AG04449 (cell line): Measurements from ENCODE around the gene DOCK9.

Experiments
- CTCF ChIA-PET: fragments of 350-600 bp; formaldehyde crosslinking; extraction: SDS; loops from one replicate; lab custom pipeline; 2021; ENCODE audit warnings: antibody characterized with exemption; lab: Yijun Ruan, JAX
- POLR2A ChIA-PET: fragments of 400-600, 350-600 bp; formaldehyde crosslinking; extraction: SDS; loops from one replicate; lab custom pipeline; 2020; ENCODE audit warnings: antibody characterized with exemption, inconsistent platforms; lab: Yijun Ruan, JAX
- DNase-seq: peaks from one replicate; pipeline ENCODE4 v3.0.0-alpha.2; 2010; ENCODE audit warnings: low read depth, low spot score
- H3K4me3 ChIP-seq: 2 replicates; pipeline ENCODE4 v1.5.1; 2011; ENCODE audit warnings: low read depth, mild to moderate bottlenecking, control low read depth, low read length
- TF ChIP-seq, protein P1 (sequence below): IDR thresholded peaks from one replicate; pipeline ENCODE4 v1.5.1; 2011; ENCODE audit warnings: mild to moderate bottlenecking, moderate library complexity, low read length, control low read depth, inconsistent platforms; ENCODE audit not compliant: insufficient read depth; ENCODE audit errors: missing control alignments

Gene DOCK9

DNA sequence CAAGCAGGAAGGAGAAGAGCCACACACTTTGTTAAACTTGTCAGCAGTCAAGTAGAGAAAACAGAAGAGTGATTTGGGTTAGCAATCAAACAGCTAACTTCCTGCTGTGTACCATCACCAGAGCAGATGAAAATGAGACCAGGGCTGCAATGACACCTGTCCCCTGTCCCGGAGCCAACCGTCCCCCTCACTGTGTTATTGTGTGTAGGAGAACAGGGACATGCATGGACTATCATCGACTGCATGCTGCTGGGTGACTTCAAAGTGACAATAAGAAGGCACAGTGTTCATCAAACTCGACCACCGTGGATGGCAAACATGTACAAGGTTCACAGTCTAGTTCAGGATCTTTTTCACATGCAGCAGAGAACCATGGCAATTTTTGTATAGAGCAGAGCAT is 131.3 kb downstream of the DOCK9 start:
- POLR2A ChIA-PET: no interaction called here
- H3K4me3 ChIP-seq: no peak overlapping the region
- TF ChIP-seq, protein P1, sequence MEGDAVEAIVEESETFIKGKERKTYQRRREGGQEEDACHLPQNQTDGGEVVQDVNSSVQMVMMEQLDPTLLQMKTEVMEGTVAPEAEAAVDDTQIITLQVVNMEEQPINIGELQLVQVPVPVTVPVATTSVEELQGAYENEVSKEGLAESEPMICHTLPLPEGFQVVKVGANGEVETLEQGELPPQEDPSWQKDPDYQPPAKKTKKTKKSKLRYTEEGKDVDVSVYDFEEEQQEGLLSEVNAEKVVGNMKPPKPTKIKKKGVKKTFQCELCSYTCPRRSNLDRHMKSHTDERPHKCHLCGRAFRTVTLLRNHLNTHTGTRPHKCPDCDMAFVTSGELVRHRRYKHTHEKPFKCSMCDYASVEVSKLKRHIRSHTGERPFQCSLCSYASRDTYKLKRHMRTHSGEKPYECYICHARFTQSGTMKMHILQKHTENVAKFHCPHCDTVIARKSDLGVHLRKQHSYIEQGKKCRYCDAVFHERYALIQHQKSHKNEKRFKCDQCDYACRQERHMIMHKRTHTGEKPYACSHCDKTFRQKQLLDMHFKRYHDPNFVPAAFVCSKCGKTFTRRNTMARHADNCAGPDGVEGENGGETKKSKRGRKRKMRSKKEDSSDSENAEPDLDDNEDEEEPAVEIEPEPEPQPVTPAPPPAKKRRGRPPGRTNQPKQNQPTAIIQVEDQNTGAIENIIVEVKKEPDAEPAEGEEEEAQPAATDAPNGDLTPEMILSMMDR: no peak
- CTCF ChIA-PET: interaction anchor here (1.0 to 2.3 kb wide), 3 partner anchors 10 to 194 kb away, joined by 3 to 5 read pairs (median 4); no protein-coding TSS in a partner anchor
- no peak for DNase-seq

DNA sequence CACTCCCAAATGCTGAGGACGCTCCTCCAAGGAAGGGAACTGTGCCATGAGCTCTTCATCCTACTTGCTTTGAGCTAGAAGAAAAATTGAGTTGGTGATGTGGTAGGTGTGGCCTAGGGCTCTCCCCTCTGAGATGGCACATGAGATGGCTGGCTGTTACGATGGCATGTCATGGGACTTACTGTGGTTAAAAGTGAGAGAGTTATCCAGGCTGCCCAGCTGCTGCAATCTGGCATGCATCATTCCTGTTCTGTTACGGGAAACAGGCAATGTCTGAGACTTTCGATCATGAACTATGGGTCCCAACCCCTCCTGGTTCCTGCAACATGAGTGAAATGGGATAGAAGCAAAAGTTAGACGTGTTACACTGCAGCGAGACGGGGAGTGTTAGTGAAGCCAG is 132.1 kb downstream of the DOCK9 start:
- ChIA-PET CTCF (interaction anchor here (1.0 to 6.5 kb wide), 5 partner anchors 8 to 193 kb away, joined by 3 to 97 read pairs (median 4); no protein-coding TSS in a partner anchor), POLR2A (no interaction called here)
- DNase-seq: no peak
- H3K4me3 ChIP-seq: no peak overlapping the region
- TF ChIP-seq, protein P1: no peak

DNA sequence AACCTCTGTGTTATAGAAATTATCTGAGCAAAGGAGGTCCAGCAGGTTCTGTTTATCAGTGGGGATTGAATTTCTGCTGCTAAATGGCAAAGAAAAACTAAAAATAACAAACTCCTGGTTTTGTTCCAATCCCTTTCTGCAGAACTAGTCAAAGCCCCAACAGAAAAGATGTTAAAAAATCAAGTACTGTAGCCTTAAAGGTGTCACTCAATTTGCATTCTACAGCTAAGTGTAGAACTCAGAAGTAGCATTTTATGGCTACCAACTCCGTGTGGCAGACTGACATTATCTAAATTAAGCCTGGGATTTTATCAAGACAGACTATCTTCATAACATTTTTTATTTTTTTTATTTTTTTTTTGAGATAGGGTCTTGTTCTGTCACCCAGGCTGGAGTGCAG is 133.8 kb downstream of the DOCK9 start:
- TF ChIP-seq, protein P1: no peak
- H3K4me3 ChIP-seq: no peak overlapping the region
- no peak for DNase-seq
- ChIA-PET CTCF (interaction anchor here (0.7 to 6.5 kb wide), 22 partner anchors 9 to 811 kb away, joined by 3 to 97 read pairs (median 8); no protein-coding TSS in a partner anchor), POLR2A (no interaction called here)

DNA sequence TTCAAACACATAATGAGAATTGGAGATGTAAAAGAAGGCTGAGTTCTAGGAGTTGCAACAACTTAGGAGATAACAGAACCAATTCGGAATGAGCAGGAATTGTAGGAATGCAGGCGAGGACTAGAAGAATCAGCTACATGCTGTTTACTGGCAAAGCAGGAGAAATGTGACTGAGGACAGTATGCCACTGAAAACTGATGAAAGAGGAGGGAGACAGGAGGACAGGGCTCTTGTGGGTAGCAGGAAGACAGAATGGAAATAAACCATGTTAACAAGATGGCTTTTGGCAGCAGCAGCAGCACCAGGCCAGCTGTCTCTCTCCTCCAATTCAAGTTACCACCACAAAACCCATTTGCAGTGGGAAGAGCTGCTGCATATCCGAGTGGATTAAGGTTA is 134.4 kb downstream of the DOCK9 start:
- POLR2A ChIA-PET: no interaction called here
- TF ChIP-seq, protein P1: no peak
- DNase-seq: no peak
- CTCF ChIA-PET: interaction anchor here (0.6 to 6.5 kb wide), 43 partner anchors 8 to 1456 kb away, joined by 3 to 97 read pairs (median 4); no protein-coding TSS in a partner anchor
- no peak overlapping the region for H3K4me3 ChIP-seq

DNA sequence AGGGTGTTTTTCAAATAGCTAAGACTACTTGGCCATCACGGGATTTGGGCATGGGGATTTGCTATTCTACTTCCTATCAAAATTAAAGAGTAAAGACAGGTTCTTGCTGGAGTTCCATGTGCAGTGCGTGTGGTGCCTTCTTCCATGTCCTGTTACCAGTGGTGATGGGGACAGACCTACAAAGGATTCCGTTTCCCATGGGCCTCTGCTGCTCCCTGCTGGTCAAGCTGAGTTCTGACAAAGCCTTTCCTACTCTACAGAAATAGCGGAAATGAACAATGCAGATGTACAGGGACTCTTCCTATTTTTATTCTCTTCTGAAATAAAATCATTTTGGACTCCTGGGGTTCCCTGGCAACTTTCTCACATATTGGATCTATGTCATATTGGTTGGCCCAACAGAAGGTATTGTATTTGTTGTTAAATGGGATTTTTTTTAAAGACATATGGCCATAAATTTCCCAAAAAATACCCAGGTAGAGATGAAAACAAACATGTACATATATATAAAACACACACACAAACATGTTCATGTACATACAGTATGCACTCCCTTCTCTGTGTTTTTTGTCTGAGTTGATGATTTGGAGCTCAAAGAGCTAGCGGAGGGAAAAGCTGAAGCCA is 134.9 kb downstream of the DOCK9 start:
- no peak overlapping the region for H3K4me3 ChIP-seq
- POLR2A ChIA-PET: no interaction called here
- no peak for DNase-seq
- TF ChIP-seq, protein P1: peak; percentile 89
- CTCF ChIA-PET: interaction anchor here (0.6 to 6.5 kb wide), 51 partner anchors 8 to 1456 kb away, joined by 3 to 97 read pairs (median 4); no protein-coding TSS in a partner anchor

DNA sequence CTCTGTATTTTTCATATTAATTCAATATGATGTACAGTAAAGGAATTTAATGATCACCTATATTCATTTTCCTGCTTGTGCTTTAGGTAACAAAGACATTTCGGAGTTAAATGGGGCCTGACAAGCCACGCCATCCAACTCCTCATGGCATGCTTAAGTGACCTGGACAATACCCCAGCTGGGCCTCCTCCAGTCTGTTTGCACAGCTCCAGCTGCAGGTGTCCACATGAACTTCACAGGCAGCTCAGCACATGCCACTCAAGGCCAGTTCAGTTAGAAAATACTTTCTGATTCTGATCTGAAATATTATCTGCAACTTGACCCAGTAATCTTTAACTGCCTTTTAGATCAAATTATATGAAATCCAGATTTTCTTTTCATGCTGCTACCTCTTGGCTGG is 135.8 kb downstream of the DOCK9 start:
- no peak overlapping the region for H3K4me3 ChIP-seq
- TF ChIP-seq, protein P1: no peak
- no peak for DNase-seq
- POLR2A ChIA-PET: no interaction called here
- CTCF ChIA-PET: interaction anchor here (0.6 to 6.5 kb wide), 34 partner anchors 9 to 994 kb away, joined by 3 to 97 read pairs (median 4); no protein-coding TSS in a partner anchor
